ENCODE data around the gene AQP6.

DNA sequence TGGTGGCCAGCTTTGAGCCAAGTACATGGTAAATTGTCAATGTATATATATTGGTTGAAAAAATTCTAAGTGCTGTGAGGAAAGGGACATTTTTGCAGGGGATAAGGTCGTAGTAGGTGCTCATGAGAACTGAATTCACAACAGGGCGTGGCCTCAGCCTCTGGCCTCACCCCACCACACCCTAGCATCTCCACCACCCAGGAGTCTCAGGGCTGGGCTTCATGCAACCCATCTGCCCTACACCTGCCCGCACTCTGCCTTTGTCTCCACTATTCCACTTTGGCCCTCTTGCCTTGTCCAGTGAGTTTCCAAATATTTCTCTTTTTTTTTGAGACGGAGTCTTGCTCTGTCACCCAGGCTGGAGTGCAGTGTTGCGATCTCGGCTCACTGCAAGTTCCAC, 44.3 kb upstream of the AQP6 start:
- TF ChIP-seq, protein P1, sequence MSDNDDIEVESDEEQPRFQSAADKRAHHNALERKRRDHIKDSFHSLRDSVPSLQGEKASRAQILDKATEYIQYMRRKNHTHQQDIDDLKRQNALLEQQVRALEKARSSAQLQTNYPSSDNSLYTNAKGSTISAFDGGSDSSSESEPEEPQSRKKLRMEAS (IDR thresholded peaks at IDR 0.05; ENCODE audit: low read depth, low read length): no peak
- no peak for TF ChIP-seq POLR2A (IDR thresholded peaks at IDR 0.05; ENCODE audit: low read depth, low read length)
- TF ChIP-seq EP300 (IDR thresholded peaks at IDR 0.05; ENCODE audit: borderline replicate concordance in 1 of 2, control insufficient read depth in 1 of 2, low read depth in 2 of 2, low read length in 2 of 2): no peak
- TF ChIP-seq CHD2 (IDR thresholded peaks at IDR 0.05; ENCODE audit: borderline replicate concordance, low read depth, low read length): no peak
- TF ChIP-seq, protein P2, sequence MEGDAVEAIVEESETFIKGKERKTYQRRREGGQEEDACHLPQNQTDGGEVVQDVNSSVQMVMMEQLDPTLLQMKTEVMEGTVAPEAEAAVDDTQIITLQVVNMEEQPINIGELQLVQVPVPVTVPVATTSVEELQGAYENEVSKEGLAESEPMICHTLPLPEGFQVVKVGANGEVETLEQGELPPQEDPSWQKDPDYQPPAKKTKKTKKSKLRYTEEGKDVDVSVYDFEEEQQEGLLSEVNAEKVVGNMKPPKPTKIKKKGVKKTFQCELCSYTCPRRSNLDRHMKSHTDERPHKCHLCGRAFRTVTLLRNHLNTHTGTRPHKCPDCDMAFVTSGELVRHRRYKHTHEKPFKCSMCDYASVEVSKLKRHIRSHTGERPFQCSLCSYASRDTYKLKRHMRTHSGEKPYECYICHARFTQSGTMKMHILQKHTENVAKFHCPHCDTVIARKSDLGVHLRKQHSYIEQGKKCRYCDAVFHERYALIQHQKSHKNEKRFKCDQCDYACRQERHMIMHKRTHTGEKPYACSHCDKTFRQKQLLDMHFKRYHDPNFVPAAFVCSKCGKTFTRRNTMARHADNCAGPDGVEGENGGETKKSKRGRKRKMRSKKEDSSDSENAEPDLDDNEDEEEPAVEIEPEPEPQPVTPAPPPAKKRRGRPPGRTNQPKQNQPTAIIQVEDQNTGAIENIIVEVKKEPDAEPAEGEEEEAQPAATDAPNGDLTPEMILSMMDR (IDR thresholded peaks at IDR 0.05 in 2 of 3, conservative IDR thresholded peaks at IDR 0.05 in 1 of 3; ENCODE audit: control insufficient read depth in 2 of 3, extremely low read depth in 1 of 3, insufficient read depth in 1 of 3, low read depth in 3 of 3, low read length in 3 of 3): no peak
- TF ChIP-seq SMARCA5 (IDR thresholded peaks at IDR 0.05): no peak
